Measurements from ENCODE around the gene GREB1L.
"Not testable (repeated sequence)": the region's sequence is repeated elsewhere in the genome, so short reads cannot be mapped to it uniquely, and the experiment has no call there.

GREB1L gene

GRCh38 chr18:21242141-21242779 is at the start of gene GREB1L:
Gene GREB1L (plus strand): TSS chr18:21242232. CDS start chr18:21383519, 141,287 bp downstream.
- no peak for DNase-seq (ENCODE audit: low spot score)

DNA sequence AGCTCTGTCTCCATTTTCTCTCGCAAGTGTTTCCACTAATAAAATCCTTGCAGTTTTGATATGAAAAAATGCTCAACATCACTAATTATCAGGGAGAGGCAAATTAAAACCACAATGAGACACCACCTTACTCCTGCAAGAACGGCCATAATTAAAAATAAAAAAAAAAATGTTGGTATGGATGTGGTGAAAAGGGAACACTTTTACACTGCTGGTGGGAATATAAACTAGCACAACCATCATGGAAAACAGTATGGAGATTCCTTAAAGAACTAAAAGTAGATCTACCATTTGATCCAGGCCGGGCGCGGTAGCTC is 49.8 kb upstream of the GREB1L start:
- no peak for DNase-seq (ENCODE audit: low spot score)

- peak; percentile 81 for DNase-seq (ENCODE audit: low spot score)
Measured at GRCh38 chr18:21194871-21195771, 46.9 kb upstream of the GREB1L start.

GRCh38 chr18:21196426-21196825 is 45.6 kb upstream of the GREB1L start:
- no peak for DNase-seq (ENCODE audit: low spot score)

GRCh38 chr18:21203126-21203525 is 38.9 kb upstream of the GREB1L start:
- no peak for DNase-seq (ENCODE audit: low spot score)

DNA sequence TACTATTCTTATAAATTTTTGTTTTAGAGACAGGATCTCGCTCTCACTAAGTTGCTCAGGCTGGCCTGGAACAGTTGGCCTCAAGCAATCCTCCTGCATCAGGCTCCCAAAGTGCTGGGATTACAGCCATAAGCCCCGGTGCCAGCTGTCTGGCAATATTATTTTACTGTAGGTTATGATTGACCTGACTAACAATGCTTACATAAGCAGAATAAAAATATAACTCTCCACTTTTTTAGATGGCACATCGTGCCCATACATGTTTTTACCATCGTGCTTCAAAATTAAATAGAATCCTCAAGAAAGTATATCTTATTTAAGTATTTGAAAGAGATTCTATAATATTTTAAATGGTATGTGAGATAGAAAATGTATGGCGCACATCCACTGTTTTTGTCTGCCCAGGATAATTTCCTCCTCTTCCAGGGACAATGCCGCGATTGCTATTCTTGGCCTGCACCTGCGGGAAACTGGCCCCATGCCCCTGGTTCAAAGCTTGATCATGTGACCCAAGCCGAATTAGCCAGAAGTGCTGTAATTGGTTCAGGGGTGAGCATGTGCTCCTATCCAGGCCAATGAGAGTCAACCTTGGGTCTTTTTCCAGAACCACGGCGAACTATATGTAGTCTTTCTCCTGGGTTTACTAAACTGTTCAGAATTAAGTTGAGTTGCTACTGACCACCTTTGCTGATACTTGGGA is 38.3 kb upstream of the GREB1L start:
- no peak for DNase-seq (ENCODE audit: low spot score)

GRCh38 chr18:21205695-21206094 is 36.3 kb upstream of the GREB1L start:
- no peak for DNase-seq (ENCODE audit: low spot score)

DNA sequence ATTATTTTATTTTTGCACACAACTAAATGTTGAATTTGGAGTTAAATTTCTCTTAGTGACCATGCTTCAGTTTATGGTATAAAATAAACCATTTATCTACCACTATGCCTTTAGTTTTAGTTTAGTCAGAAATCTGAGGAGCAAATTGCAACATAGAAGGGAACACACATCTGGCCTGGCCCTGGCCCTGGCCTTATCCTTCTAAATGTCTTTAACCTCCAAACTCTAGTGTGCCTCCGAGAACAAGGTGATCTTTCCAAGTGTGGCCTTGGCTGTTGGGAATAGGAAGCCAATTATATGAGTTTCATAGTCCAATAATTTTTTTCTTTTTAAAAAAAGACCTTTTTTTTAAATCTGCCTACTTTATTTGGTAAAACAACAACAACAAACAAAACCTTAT is 31.8 kb upstream of the GREB1L start:
- no peak for DNase-seq (ENCODE audit: low spot score)

GRCh38 chr18:21210784-21211183 is 31.2 kb upstream of the GREB1L start:
- no peak for DNase-seq (ENCODE audit: low spot score)

GRCh38 chr18:21214409-21214808 is 27.6 kb upstream of the GREB1L start:
- DNase-seq (ENCODE audit: low spot score) = not testable (repeated sequence)

GRCh38 chr18:21215490-21215889 is 26.5 kb upstream of the GREB1L start:
- no peak for DNase-seq (ENCODE audit: low spot score)

DNA sequence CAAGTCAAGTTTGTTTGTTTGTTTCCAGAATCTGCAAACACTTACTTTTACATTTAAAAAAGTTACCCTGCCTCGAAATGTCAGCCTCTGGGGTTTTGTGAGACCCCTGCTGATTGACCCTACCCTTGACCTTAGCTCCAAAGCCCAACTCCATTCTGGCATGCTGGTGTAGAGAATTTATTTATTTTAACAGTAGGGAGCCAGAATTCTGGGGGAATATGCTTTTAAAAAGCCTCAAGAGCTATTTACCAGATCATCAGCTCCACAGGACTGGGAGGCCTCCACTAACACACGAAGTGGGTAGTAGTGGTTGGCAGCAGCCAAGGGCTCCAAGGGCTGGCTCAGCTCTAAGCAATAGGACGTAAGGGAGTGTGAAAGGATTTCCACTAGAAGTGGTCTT is 23.2 kb upstream of the GREB1L start:
- no peak for DNase-seq (ENCODE audit: low spot score)

GRCh38 chr18:21230436-21230835 is 11.6 kb upstream of the GREB1L start:
- no peak for DNase-seq (ENCODE audit: low spot score)

GRCh38 chr18:21241301-21242048 is 557 bp upstream of the GREB1L start:
- no peak for DNase-seq (ENCODE audit: low spot score)

- no peak for DNase-seq (ENCODE audit: low spot score)
Measured at GRCh38 chr18:21242780-21243401, 859 bp downstream of the GREB1L start.

GRCh38 chr18:21254576-21254975 is 12.5 kb downstream of the GREB1L start:
- DNase-seq (ENCODE audit: low spot score) = no peak

DNA sequence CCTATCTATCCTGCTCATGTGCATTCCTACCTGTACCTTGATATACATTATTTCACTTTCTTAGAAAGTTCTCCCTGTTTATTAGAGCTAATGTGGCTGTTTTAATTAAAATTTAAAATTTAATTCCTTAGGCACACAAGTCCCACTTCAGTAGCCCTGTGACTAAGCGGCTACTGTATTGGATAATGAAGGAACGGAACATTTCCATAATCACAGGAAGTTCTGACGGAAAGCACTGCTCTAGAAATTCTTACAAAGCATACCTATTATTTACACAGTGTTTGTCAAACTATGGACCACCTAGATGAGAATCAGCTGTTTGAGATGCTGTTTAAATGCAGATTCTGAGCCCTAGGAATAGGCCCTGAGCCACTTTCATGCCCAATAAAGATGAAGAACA is 13.2 kb downstream of the GREB1L start:
- DNase-seq (ENCODE audit: low spot score) = no peak

- no peak for DNase-seq (ENCODE audit: low spot score)
Measured at GRCh38 chr18:21257386-21257785, 15.4 kb downstream of the GREB1L start.

- no peak for DNase-seq (ENCODE audit: low spot score)
Measured at GRCh38 chr18:21260621-21261020, 18.6 kb downstream of the GREB1L start.

DNA sequence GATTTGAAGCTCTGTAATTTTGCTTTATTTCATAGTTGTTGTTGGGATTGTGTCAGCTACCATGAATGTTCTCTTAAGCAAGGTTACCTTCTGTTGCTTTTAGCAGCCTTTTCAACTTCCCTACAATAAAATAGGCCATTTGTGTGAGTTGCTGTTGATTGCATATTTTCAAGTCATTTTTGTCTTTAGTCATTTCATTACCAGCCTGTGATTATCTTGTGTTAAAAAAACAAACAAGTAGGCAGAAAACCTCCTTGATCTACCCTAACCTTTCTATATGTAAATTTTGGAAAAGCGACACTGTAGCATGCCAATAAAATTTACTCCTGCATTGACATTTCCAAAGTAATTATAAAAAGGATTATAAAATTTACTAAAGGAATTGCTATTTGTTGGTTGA is 19.3 kb downstream of the GREB1L start:
- DNase-seq (ENCODE audit: low spot score) = no peak

GRCh38 chr18:21262244-21262643 is 20.2 kb downstream of the GREB1L start:
- DNase-seq (ENCODE audit: low spot score) = no peak

DNA sequence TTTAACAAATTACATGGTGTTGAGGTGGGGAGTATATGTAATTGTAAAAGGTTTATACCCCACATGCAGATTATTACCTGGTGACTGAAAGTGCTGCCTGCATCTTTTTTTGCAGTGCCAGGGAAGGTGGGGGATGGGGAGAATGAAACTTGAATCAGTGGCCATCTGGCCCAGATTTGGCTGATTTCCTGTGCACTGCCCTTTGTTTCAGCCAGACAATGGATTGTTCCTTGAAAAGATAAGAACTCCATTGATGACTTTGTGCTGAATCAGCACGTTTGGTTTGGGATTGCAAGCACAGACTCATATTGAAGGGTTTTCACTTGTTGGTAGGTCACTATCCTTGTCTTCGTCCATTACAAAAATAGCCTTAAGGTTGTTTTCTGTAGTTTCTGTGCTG is 20.9 kb downstream of the GREB1L start:
- no peak for DNase-seq (ENCODE audit: low spot score)
